Subcutaneous abdominal adipose tissue (tissue), 5 donors: Measurements from ENCODE around the gene KCNJ6.

Source experiments
- H3K27ac ChIP-seq: one replicate; pipeline ENCODE4 v1.7.0; 2013; ENCODE audit warnings: low read depth, mild to moderate bottlenecking, inconsistent platforms, low read length, moderate library complexity
- H3K27me3 ChIP-seq, 5 donors: one replicate each; pipeline ENCODE4 v1.7.0; 2013; ENCODE audit warnings: low read length in 5 of 5, inconsistent platforms in 1 of 5; ENCODE audit not compliant: control insufficient read depth in 5 of 5, insufficient read depth in 4 of 5
- H3K36me3 ChIP-seq, 5 donors: one replicate each; pipeline ENCODE4 v1.7.0; 2013; ENCODE audit warnings: low read length in 5 of 5; ENCODE audit not compliant: control insufficient read depth in 5 of 5, insufficient read depth in 5 of 5
- H3K4me1 ChIP-seq, 5 donors: one replicate each; pipeline ENCODE4 v1.7.0; 2013; ENCODE audit warnings: low read length in 5 of 5, mild to moderate bottlenecking in 3 of 5, moderate library complexity in 1 of 5; ENCODE audit not compliant: control insufficient read depth in 5 of 5, insufficient read depth in 5 of 5
- H3K4me3 ChIP-seq, 5 donors: one replicate each; pipeline ENCODE4 v1.7.0; 2013; ENCODE audit warnings: low read length in 5 of 5, low read depth in 1 of 5
- H3K9ac ChIP-seq, 5 donors: one replicate each; pipeline ENCODE4 v1.7.0; 2013; ENCODE audit warnings: low read length in 5 of 5, mild to moderate bottlenecking in 4 of 5, moderate library complexity in 3 of 5
- H3K9me3 ChIP-seq, 5 donors: one replicate each; pipeline ENCODE4 v1.7.0; 2013; ENCODE audit warnings: low read length in 5 of 5; ENCODE audit not compliant: control insufficient read depth in 5 of 5
- donor health status: healthy.
- donor health status: healthy.
- donor health status: healthy.
- donor health status: healthy.
- donor health status: healthy.

Gene KCNJ6

GRCh38 chr21:37886120-37886519 lies 30.1 kb downstream of the KCNJ6 start:
- H3K4me3 ChIP-seq, result no peak overlapping the region
- no peak overlapping the region for H3K9ac ChIP-seq
- H3K36me3 ChIP-seq, result no peaks in the 10 kb centered on the region
- no peak overlapping the region for H3K27ac ChIP-seq
- no peaks in the 10 kb centered on the region for H3K4me1 ChIP-seq
- peaks cover 0 to 5% (median 3%) of the 10 kb centered on the region in 5 donors for H3K9me3 ChIP-seq
- H3K27me3 ChIP-seq, result peaks cover 0 to 9% (median 6%) of the 10 kb centered on the region in 5 donors

DNA sequence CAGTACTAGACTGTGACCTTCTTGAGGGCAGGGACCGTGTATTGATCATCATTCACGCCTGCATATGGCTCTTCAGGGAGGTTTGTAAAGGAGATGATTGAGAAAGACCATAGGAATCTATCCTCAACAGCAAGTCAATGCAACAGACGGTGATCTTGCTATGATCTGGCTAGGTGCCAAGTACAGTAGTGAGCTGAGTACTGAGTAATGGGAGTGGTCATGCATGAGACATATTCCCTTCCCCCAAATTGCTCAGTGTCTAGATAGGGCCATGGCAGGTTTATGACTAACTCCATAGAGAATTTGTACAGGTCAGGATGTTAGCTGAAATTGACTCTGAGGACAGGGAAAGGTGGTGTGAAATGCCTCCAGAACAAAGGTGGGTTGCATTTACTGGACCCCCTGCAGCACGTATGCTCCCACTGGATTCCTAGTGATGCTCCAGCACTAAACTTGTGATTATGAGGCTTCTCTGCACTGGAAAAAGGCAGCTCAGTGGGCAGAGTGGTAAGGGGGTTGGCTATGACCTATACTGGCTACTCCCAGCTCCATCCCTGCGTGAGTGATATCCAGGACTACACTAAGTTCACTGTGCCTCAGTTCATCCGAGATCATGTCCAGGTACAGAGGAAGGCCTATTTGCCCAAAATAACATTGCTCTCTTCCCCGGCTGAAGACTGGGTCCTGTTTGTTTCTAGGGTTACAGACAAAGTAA lies 37.2 kb downstream of the KCNJ6 start:
- no peaks in the 10 kb centered on the region for H3K9me3 ChIP-seq
- no peaks in the 10 kb centered on the region for H3K36me3 ChIP-seq
- H3K4me1 ChIP-seq, result no peaks in the 10 kb centered on the region
- H3K9ac ChIP-seq, result no peak overlapping the region
- no peak overlapping the region for H3K4me3 ChIP-seq
- H3K27me3 ChIP-seq, result peaks cover 0 to 7% (median 3%) of the 10 kb centered on the region in 5 donors
- H3K27ac ChIP-seq, result no peak overlapping the region

GRCh38 chr21:37877888-37878684 lies 38.2 kb downstream of the KCNJ6 start:
- H3K36me3 ChIP-seq, result no peaks in the 10 kb centered on the region
- no peak overlapping the region for H3K4me3 ChIP-seq
- peaks cover 0 to 7% (median 3%) of the 10 kb centered on the region in 5 donors for H3K27me3 ChIP-seq
- no peak overlapping the region for H3K9ac ChIP-seq
- no peaks in the 10 kb centered on the region for H3K9me3 ChIP-seq
- no peak overlapping the region for H3K27ac ChIP-seq
- H3K4me1 ChIP-seq, result no peaks in the 10 kb centered on the region

- Histone ChIP-seq H3K36me3 (no peaks in the 10 kb centered on the region), H3K27me3 (peaks cover 0 to 7% (median 5%) of the 10 kb centered on the region in 5 donors), H3K9me3 (no peaks in the 10 kb centered on the region), H3K27ac (no peak overlapping the region), H3K4me1 (no peaks in the 10 kb centered on the region), H3K4me3 (no peak overlapping the region), H3K9ac (no peak overlapping the region)
Observed at GRCh38 chr21:37877171-37877570, 39.1 kb downstream of the KCNJ6 start.

DNA sequence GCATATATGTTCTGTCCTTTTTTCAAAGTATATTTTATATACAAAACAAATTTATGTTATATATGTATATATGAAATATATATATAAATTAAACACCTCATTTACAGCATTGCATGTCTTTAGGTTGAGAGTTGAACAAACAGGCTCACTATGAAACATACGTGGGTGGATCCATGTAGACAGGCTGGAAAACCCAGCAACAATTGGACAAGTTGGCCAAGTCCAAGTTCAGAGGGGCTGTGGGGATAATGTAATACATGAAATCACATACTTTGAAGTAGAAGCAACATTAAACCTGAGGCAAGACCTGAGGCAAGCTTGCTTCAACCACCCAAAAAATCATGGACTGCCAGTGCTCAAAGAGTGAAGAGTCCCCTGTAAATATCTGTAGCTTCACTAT lies 39.7 kb downstream of the KCNJ6 start:
- Histone ChIP-seq H3K36me3 (no peaks in the 10 kb centered on the region), H3K27ac (no peak overlapping the region), H3K9me3 (no peaks in the 10 kb centered on the region), H3K27me3 (peaks cover 0 to 8% (median 6%) of the 10 kb centered on the region in 5 donors), H3K4me1 (no peaks in the 10 kb centered on the region), H3K4me3 (no peak overlapping the region), H3K9ac (no peak overlapping the region)

GRCh38 chr21:37874904-37875780 lies 41.1 kb downstream of the KCNJ6 start:
- H3K27ac ChIP-seq, result no peak overlapping the region
- no peaks in the 10 kb centered on the region for H3K4me1 ChIP-seq
- H3K9ac ChIP-seq, result no peak overlapping the region
- no peaks in the 10 kb centered on the region for H3K36me3 ChIP-seq
- H3K27me3 ChIP-seq, result peaks cover 0 to 8% (median 6%) of the 10 kb centered on the region in 5 donors
- no peak overlapping the region for H3K4me3 ChIP-seq
- H3K9me3 ChIP-seq, result no peaks in the 10 kb centered on the region

GRCh38 chr21:37874481-37874880 lies 41.8 kb downstream of the KCNJ6 start:
- Histone ChIP-seq H3K27me3 (peaks cover 0 to 8% (median 6%) of the 10 kb centered on the region in 5 donors), H3K9me3 (no peaks in the 10 kb centered on the region), H3K36me3 (no peaks in the 10 kb centered on the region), H3K9ac (no peak overlapping the region), H3K4me1 (no peaks in the 10 kb centered on the region), H3K27ac (no peak overlapping the region), H3K4me3 (no peak overlapping the region)

- Histone ChIP-seq H3K9me3 (no peaks in the 10 kb centered on the region), H3K27ac (no peak overlapping the region), H3K9ac (no peak overlapping the region), H3K4me3 (no peak overlapping the region), H3K4me1 (no peaks in the 10 kb centered on the region), H3K36me3 (no peaks in the 10 kb centered on the region), H3K27me3 (peaks cover 0 to 8% (median under 1%) of the 10 kb centered on the region in 5 donors)
Observed at GRCh38 chr21:37873655-37874054, 42.6 kb downstream of the KCNJ6 start.

GRCh38 chr21:37871121-37871862 lies 45.0 kb downstream of the KCNJ6 start:
- H3K9me3 ChIP-seq, result no peaks in the 10 kb centered on the region
- no peak overlapping the region for H3K9ac ChIP-seq
- no peak overlapping the region for H3K4me3 ChIP-seq
- H3K36me3 ChIP-seq, result no peaks in the 10 kb centered on the region
- H3K27ac ChIP-seq, result no peak overlapping the region
- peaks cover 0 to 8% (median 0%) of the 10 kb centered on the region in 5 donors for H3K27me3 ChIP-seq
- H3K4me1 ChIP-seq, result no peaks in the 10 kb centered on the region
